ENCODE measurements around the gene FHAD1.
A peak's percentile ranks its signal among the peaks of the same experiment; 100 is the strongest.

The FHAD1 gene

GRCh38 chr1:15308621-15309027, 61.6 kb downstream of the FHAD1 start:
- no peak overlapping the region for H3K4ac ChIP-seq (ENCODE audit: low read length)
- H3K79me1 ChIP-seq (ENCODE audit: low read depth, low read length), result no peaks in the 10 kb centered on the region
- no peak overlapping the region for H3K4me2 ChIP-seq (ENCODE audit: insufficient read depth, low read length, poor library complexity, severe bottlenecking)
- H3K18ac ChIP-seq (ENCODE audit: low read length), result no peak overlapping the region
- no peak overlapping the region for H2BK12ac ChIP-seq (ENCODE audit: low read length)
- DNase-seq (ENCODE audit: low spot score), result no peak
- no peak overlapping the region for H2AFZ ChIP-seq (ENCODE audit: low read length)
- H4K91ac ChIP-seq (ENCODE audit: low read depth, low read length, poor library complexity), result no peak overlapping the region
- H3K36me3 ChIP-seq (replicated peaks in 1 of 2; ENCODE audit: control insufficient read depth in 2 of 2, insufficient read depth in 2 of 2, low read length in 2 of 2), result no peaks in the 10 kb centered on the region
- H3K4me3 ChIP-seq (ENCODE audit: low read length in 2 of 2), result no peak overlapping the region
- H2BK15ac ChIP-seq (ENCODE audit: low read length), result no peak overlapping the region
- peaks cover 0 to 6% (median 0%) of the 10 kb centered on the region in 3 experiments for H3K27me3 ChIP-seq (ENCODE audit: control insufficient read depth in 3 of 3, insufficient read depth in 3 of 3, low read depth in 1 of 3, low read length in 3 of 3)
- H3K14ac ChIP-seq (ENCODE audit: low read length), result no peak overlapping the region
- no peak overlapping the region for H2BK5ac ChIP-seq (ENCODE audit: low read length)
- H2AK5ac ChIP-seq (ENCODE audit: low read depth, low read length), result no peak overlapping the region
- peaks cover 1 to 12% of the 10 kb centered on the region in 2 donors for H3K4me1 ChIP-seq (ENCODE audit: control insufficient read depth in 2 of 2, insufficient read depth in 1 of 2, low read depth in 1 of 2, low read length in 2 of 2)
- WGBS, 2 donors (ENCODE audit: extremely low coverage in 2 of 2, insufficient read length in 2 of 2, insufficient replicate concordance in 1 of 2), result no CpG with 5 or more reads among the region's 6 CpGs
- no peak overlapping the region for H2BK120ac ChIP-seq (ENCODE audit: low read depth, low read length)
- no peak overlapping the region for H3K27ac ChIP-seq (replicated peaks; ENCODE audit: low read length)
- H3K9me3 ChIP-seq (replicated peaks in 1 of 2; ENCODE audit: control insufficient read depth in 2 of 2, insufficient read depth in 1 of 2, low read depth in 1 of 2, low read length in 2 of 2), result peaks cover 0 to 6% of the 10 kb centered on the region in 2 donors
- H3K9ac ChIP-seq (ENCODE audit: low read depth, low read length, poor library complexity), result no peak overlapping the region
- no peak overlapping the region for H3K23ac ChIP-seq (ENCODE audit: low read depth, low read length, poor library complexity)
- H4K8ac ChIP-seq (ENCODE audit: low read depth, low read length), result no peak overlapping the region

- Histone ChIP-seq H4K8ac (ENCODE audit: low read depth, low read length) (no peak overlapping the region), H2BK120ac (ENCODE audit: low read depth, low read length) (no peak overlapping the region), H3K4me1 (ENCODE audit: control insufficient read depth in 2 of 2, insufficient read depth in 1 of 2, low read depth in 1 of 2, low read length in 2 of 2) (peaks cover 0 to 12% of the 10 kb centered on the region in 2 donors), H3K4me2 (ENCODE audit: insufficient read depth, low read length, poor library complexity, severe bottlenecking) (no peak overlapping the region), H3K23ac (ENCODE audit: low read depth, low read length, poor library complexity) (no peak overlapping the region), H2BK5ac (ENCODE audit: low read length) (no peak overlapping the region), H2BK15ac (ENCODE audit: low read length) (no peak overlapping the region), H3K9ac (ENCODE audit: low read depth, low read length, poor library complexity) (no peak overlapping the region), H3K18ac (ENCODE audit: low read length) (no peak overlapping the region), H2AFZ (ENCODE audit: low read length) (no peak overlapping the region), H3K27me3 (ENCODE audit: control insufficient read depth in 3 of 3, insufficient read depth in 3 of 3, low read depth in 1 of 3, low read length in 3 of 3) (peaks cover 0 to 6% (median 0%) of the 10 kb centered on the region in 3 experiments), H2BK12ac (ENCODE audit: low read length) (no peak overlapping the region), H4K91ac (ENCODE audit: low read depth, low read length, poor library complexity) (no peak overlapping the region), H3K36me3 (replicated peaks in 1 of 2; ENCODE audit: control insufficient read depth in 2 of 2, insufficient read depth in 2 of 2, low read length in 2 of 2) (no peaks in the 10 kb centered on the region), H3K27ac (replicated peaks; ENCODE audit: low read length) (no peak overlapping the region), H3K14ac (ENCODE audit: low read length) (no peak overlapping the region), H2AK5ac (ENCODE audit: low read depth, low read length) (no peak overlapping the region), H3K9me3 (replicated peaks in 1 of 2; ENCODE audit: control insufficient read depth in 2 of 2, insufficient read depth in 1 of 2, low read depth in 1 of 2, low read length in 2 of 2) (peaks cover 0 to 6% of the 10 kb centered on the region in 2 donors), H3K4me3 (ENCODE audit: low read length in 2 of 2) (no peak overlapping the region), H3K79me1 (ENCODE audit: low read depth, low read length) (no peaks in the 10 kb centered on the region), H3K4ac (ENCODE audit: low read length) (no peak overlapping the region)
- no peak for DNase-seq (ENCODE audit: low spot score)
- WGBS, 2 donors (ENCODE audit: extremely low coverage in 2 of 2, insufficient read length in 2 of 2, insufficient replicate concordance in 1 of 2), result no CpG with 5 or more reads among the region's 10 CpGs
Measured at GRCh38 chr1:15309687-15310086, 62.7 kb downstream of the FHAD1 start.

- Histone ChIP-seq H2BK120ac (ENCODE audit: low read depth, low read length) (no peak overlapping the region), H3K4ac (ENCODE audit: low read length) (no peak overlapping the region), H2BK12ac (ENCODE audit: low read length) (no peak overlapping the region), H2BK15ac (ENCODE audit: low read length) (no peak overlapping the region), H3K18ac (ENCODE audit: low read length) (no peak overlapping the region), H3K27ac (replicated peaks; ENCODE audit: low read length) (no peak overlapping the region), H3K9me3 (replicated peaks in 1 of 2; ENCODE audit: control insufficient read depth in 2 of 2, insufficient read depth in 1 of 2, low read depth in 1 of 2, low read length in 2 of 2) (peaks cover 0 to under 1% of the 10 kb centered on the region in 2 donors), H2BK5ac (ENCODE audit: low read length) (no peak overlapping the region), H3K23ac (ENCODE audit: low read depth, low read length, poor library complexity) (no peak overlapping the region), H4K8ac (ENCODE audit: low read depth, low read length) (no peak overlapping the region), H2AFZ (ENCODE audit: low read length) (no peak overlapping the region), H4K91ac (ENCODE audit: low read depth, low read length, poor library complexity) (no peak overlapping the region), H2AK5ac (ENCODE audit: low read depth, low read length) (no peak overlapping the region), H3K4me1 (ENCODE audit: control insufficient read depth in 2 of 2, insufficient read depth in 1 of 2, low read depth in 1 of 2, low read length in 2 of 2) (peaks cover 0 to 12% of the 10 kb centered on the region in 2 donors), H3K4me3 (ENCODE audit: low read length in 2 of 2) (no peak overlapping the region), H3K9ac (ENCODE audit: low read depth, low read length, poor library complexity) (no peak overlapping the region), H3K79me1 (ENCODE audit: low read depth, low read length) (no peaks in the 10 kb centered on the region), H3K4me2 (ENCODE audit: insufficient read depth, low read length, poor library complexity, severe bottlenecking) (no peak overlapping the region), H3K27me3 (ENCODE audit: control insufficient read depth in 3 of 3, insufficient read depth in 3 of 3, low read depth in 1 of 3, low read length in 3 of 3) (peaks cover 0 to 6% (median 0%) of the 10 kb centered on the region in 3 experiments), H3K14ac (ENCODE audit: low read length) (no peak overlapping the region), H3K36me3 (replicated peaks in 1 of 2; ENCODE audit: control insufficient read depth in 2 of 2, insufficient read depth in 2 of 2, low read length in 2 of 2) (no peaks in the 10 kb centered on the region)
- no peak for DNase-seq (ENCODE audit: low spot score)
- no CpG with 5 or more reads among the region's 7 CpGs for WGBS, 2 donors (ENCODE audit: extremely low coverage in 2 of 2, insufficient read length in 2 of 2, insufficient replicate concordance in 1 of 2)
Measured at GRCh38 chr1:15310544-15310943, 63.5 kb downstream of the FHAD1 start.

DNA sequence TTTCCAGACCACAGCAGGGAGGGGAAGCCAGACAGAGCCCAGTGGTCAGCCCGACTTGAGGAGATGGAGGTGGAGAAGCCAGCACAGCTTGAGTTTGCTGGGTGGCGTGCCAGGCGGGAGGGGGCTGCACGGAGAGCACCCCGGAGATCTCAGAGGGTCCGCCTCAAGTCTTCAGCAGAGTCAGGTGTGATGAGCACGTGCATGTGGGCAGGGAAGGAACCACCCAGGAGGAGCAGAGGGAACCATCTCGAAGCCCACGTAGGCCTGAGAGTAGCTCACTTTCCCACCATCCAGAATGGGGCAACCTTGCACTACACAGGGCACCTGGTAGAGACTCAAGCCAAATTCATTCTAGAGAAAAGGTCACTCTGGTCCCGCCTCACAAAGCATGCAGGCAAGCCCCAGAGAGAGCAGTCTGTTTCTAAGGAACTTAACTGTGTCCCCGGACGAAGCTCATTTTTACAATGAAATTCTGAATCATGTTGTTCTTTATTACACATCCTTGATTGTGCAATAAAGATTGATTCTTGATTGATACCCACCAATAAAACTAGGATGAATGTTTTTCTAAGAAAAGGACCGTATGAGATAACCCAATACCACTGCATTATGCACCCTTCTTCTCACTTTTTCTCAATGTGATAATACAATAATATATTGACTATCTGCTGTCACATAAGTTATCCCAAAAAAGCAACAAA, 64.2 kb downstream of the FHAD1 start:
- no peak overlapping the region for H3K4ac ChIP-seq (ENCODE audit: low read length)
- H2BK15ac ChIP-seq (ENCODE audit: low read length), result no peak overlapping the region
- no peaks in the 10 kb centered on the region for H3K79me1 ChIP-seq (ENCODE audit: low read depth, low read length)
- H3K36me3 ChIP-seq (replicated peaks in 1 of 2; ENCODE audit: control insufficient read depth in 2 of 2, insufficient read depth in 2 of 2, low read length in 2 of 2), result no peaks in the 10 kb centered on the region
- H3K4me2 ChIP-seq (ENCODE audit: insufficient read depth, low read length, poor library complexity, severe bottlenecking), result no peak overlapping the region
- H2AK5ac ChIP-seq (ENCODE audit: low read depth, low read length), result no peak overlapping the region
- no peak overlapping the region for H3K4me3 ChIP-seq (ENCODE audit: low read length in 2 of 2)
- H4K8ac ChIP-seq (ENCODE audit: low read depth, low read length), result no peak overlapping the region
- no peaks in the 10 kb centered on the region for H3K9me3 ChIP-seq (replicated peaks in 1 of 2; ENCODE audit: control insufficient read depth in 2 of 2, insufficient read depth in 1 of 2, low read depth in 1 of 2, low read length in 2 of 2)
- no peak overlapping the region for H2BK12ac ChIP-seq (ENCODE audit: low read length)
- H3K4me1 ChIP-seq (ENCODE audit: control insufficient read depth in 2 of 2, insufficient read depth in 1 of 2, low read depth in 1 of 2, low read length in 2 of 2), result peaks cover 0 to 12% of the 10 kb centered on the region in 2 donors
- no peak overlapping the region for H2AFZ ChIP-seq (ENCODE audit: low read length)
- no peak overlapping the region for H2BK120ac ChIP-seq (ENCODE audit: low read depth, low read length)
- no peak overlapping the region for H4K91ac ChIP-seq (ENCODE audit: low read depth, low read length, poor library complexity)
- no peak overlapping the region for H3K14ac ChIP-seq (ENCODE audit: low read length)
- H3K9ac ChIP-seq (ENCODE audit: low read depth, low read length, poor library complexity), result no peak overlapping the region
- no peak for DNase-seq (ENCODE audit: low spot score)
- peak overlapping the region; percentile 45 for H3K23ac ChIP-seq (ENCODE audit: low read depth, low read length, poor library complexity)
- no peak overlapping the region for H2BK5ac ChIP-seq (ENCODE audit: low read length)
- H3K27ac ChIP-seq (replicated peaks; ENCODE audit: low read length), result no peak overlapping the region
- WGBS, 2 donors (ENCODE audit: extremely low coverage in 2 of 2, insufficient read length in 2 of 2, insufficient replicate concordance in 1 of 2), result no CpG with 5 or more reads among the region's 13 CpGs
- peaks cover 0 to 6% (median 0%) of the 10 kb centered on the region in 3 experiments for H3K27me3 ChIP-seq (ENCODE audit: control insufficient read depth in 3 of 3, insufficient read depth in 3 of 3, low read depth in 1 of 3, low read length in 3 of 3)
- H3K18ac ChIP-seq (ENCODE audit: low read length), result peak overlapping the region; percentile 44
